H1 (cell line): ENCODE measurements around the gene COA3. TPM values are rescaled to one million over a fixed set of nuclear protein-coding genes. Genes with fewer than 3 reads are reported as not detected.

Experiments
- CTCF ChIA-PET: fragments of 300-600 bp; sonication (Branson Sonifier 250); formaldehyde crosslinking; loops from one replicate; lab custom pipeline; 2021; ENCODE audit not compliant: partially characterized antibody; lab: Charles Lee
- POLR2A ChIA-PET: fragments of 300-600 bp; sonication (Branson Sonifier 250); formaldehyde crosslinking; loops from one replicate; lab custom pipeline; 2021; ENCODE audit warnings: inconsistent platforms; ENCODE audit not compliant: partially characterized antibody; lab: Charles Lee
- DNase-seq, 2 experiments: peaks; one replicate each; pipeline versions ENCODE4 v3.0.0 to v3.0.0-alpha.2; 2010 to 2022; ENCODE audit warnings: low spot score in 2 of 2, low read depth in 1 of 2, mixed read lengths in 1 of 2
- FAIRE-seq: peaks from 2 replicates; lab custom pipeline; 2011; peaks lifted over from hg19 to GRCh38; lab: Jason Lieb, UNC
- H2AFZ ChIP-seq: 2 replicates; pipeline ENCODE4 v1.8.1; 2012; ENCODE audit warnings: low read length, inconsistent platforms
- H2AK5ac ChIP-seq: 2 replicates; pipeline ENCODE4 v1.6.1; 2013; ENCODE audit warnings: low read depth, low read length
- H2BK120ac ChIP-seq: replicated peaks from 2 replicates; pipeline ENCODE3; 2013; ENCODE audit warnings: low read depth, low read length, inconsistent platforms
- H2BK12ac ChIP-seq: 2 replicates; pipeline ENCODE4 v1.6.1; 2013; ENCODE audit warnings: low read depth, low read length
- H2BK15ac ChIP-seq: 2 replicates; pipeline ENCODE4 v1.6.1; 2013; ENCODE audit warnings: low read length
- H2BK20ac ChIP-seq: 2 replicates; pipeline ENCODE4 v1.6.1; 2013; ENCODE audit warnings: low read length
- H2BK5ac ChIP-seq: 2 replicates; pipeline ENCODE4 v1.6.1; 2013; ENCODE audit warnings: low read depth, low read length
- H3K14ac ChIP-seq: 2 replicates; pipeline ENCODE4 v1.6.1; 2013; ENCODE audit warnings: inconsistent platforms; ENCODE audit not compliant: insufficient read length
- H3K18ac ChIP-seq: 2 replicates; pipeline ENCODE4 v1.6.1; 2013; ENCODE audit warnings: low read length; ENCODE audit errors: extremely low read depth
- H3K23ac ChIP-seq: 2 replicates; pipeline ENCODE4 v1.6.1; 2013; ENCODE audit warnings: inconsistent platforms; ENCODE audit not compliant: insufficient read length
- H3K23me2 ChIP-seq: 2 replicates; pipeline ENCODE4 v1.6.1; 2013; ENCODE audit warnings: low read depth, low read length
- H3K27ac ChIP-seq: 2 replicates; pipeline ENCODE4 v1.6.1; 2011; ENCODE audit warnings: low read depth, low read length, inconsistent platforms
- H3K27me3 ChIP-seq, 4 experiments: replicated peaks in 1 of 4; 1 replicate in 1 of 4; 2 replicates in 3 of 4; pipeline versions ENCODE4 v1.6.1 to v1.8.1; 2011 to 2013; ENCODE audit warnings: low read length in 3 of 4, mild to moderate bottlenecking in 3 of 4, inconsistent platforms in 2 of 4, mixed read lengths in 2 of 4, moderate library complexity in 1 of 4; ENCODE audit not compliant: control insufficient read depth in 3 of 4, insufficient read depth in 3 of 4; ENCODE audit errors: extremely low read depth in 1 of 4
- H3K36me3 ChIP-seq, 4 experiments: 2 replicates each; pipeline versions ENCODE4 v1.6.1 to v1.8.1; 2011 to 2013; ENCODE audit warnings: mild to moderate bottlenecking in 4 of 4, low read length in 3 of 4, moderate library complexity in 2 of 4, control low read depth in 1 of 4, inconsistent platforms in 1 of 4; ENCODE audit not compliant: insufficient read depth in 4 of 4, control insufficient read depth in 2 of 4
- H3K4ac ChIP-seq: replicated peaks from 2 replicates; pipeline ENCODE3; 2013; ENCODE audit warnings: low read length, low read depth, mixed read lengths, inconsistent platforms; ENCODE audit not compliant: insufficient read length
- H3K4me1 ChIP-seq, 4 experiments: replicated peaks in 1 of 4; 1 replicate in 1 of 4; 2 replicates in 3 of 4; pipeline versions ENCODE4 v1.6.1 to v1.8.1; 2011 to 2013; ENCODE audit warnings: low read length in 3 of 4, inconsistent platforms in 2 of 4, mixed read lengths in 1 of 4; ENCODE audit not compliant: insufficient read depth in 4 of 4, control insufficient read depth in 3 of 4
- H3K4me2 ChIP-seq, 2 experiments: 2 replicates each; pipeline versions ENCODE4 v1.6.1 to v1.8.1; 2011 to 2013; ENCODE audit warnings: low read depth in 2 of 2, low read length in 2 of 2, control low read depth in 1 of 2, inconsistent platforms in 1 of 2, mild to moderate bottlenecking in 1 of 2; ENCODE audit not compliant: insufficient read depth in 1 of 2
- H3K4me3 ChIP-seq, 4 experiments: fragments of 200-600, 300-600 bp in 1 of 4; sonication (generic), shearing (Covaris generic), sonication (Bioruptor Twin) in 1 of 4; 2 replicates each; pipeline versions ENCODE4 v1.5.1 to v1.8.1; 2011 to 2016; ENCODE audit warnings: low read length in 4 of 4, low read depth in 3 of 4, control low read depth in 2 of 4, inconsistent platforms in 2 of 4, mild to moderate bottlenecking in 2 of 4, mixed read lengths in 1 of 4, moderate library complexity in 1 of 4; ENCODE audit not compliant: insufficient read depth in 2 of 4; ENCODE audit errors: extremely low read depth in 1 of 4
- H3K56ac ChIP-seq: replicated peaks from 2 replicates; pipeline ENCODE3; 2013; ENCODE audit warnings: low read depth, mild to moderate bottlenecking, mixed read lengths, low read length, inconsistent platforms; ENCODE audit not compliant: insufficient read length
- H3K79me1 ChIP-seq: 2 replicates; pipeline ENCODE4 v1.6.1; 2013; ENCODE audit warnings: low read depth, low read length, control low read depth
- H3K79me2 ChIP-seq, 2 experiments: 2 replicates each; pipeline versions ENCODE4 v1.6.1 to v1.8.1; 2012 to 2013; ENCODE audit warnings: low read length in 2 of 2, mild to moderate bottlenecking in 2 of 2, inconsistent platforms in 1 of 2; ENCODE audit not compliant: insufficient read depth in 2 of 2, control insufficient read depth in 1 of 2
- H3K9ac ChIP-seq, 4 experiments: replicated peaks in 1 of 4; 1 replicate in 1 of 4; 2 replicates in 3 of 4; pipeline versions ENCODE4 v1.6.1 to v1.8.1; 2011 to 2013; ENCODE audit warnings: low read depth in 3 of 4, low read length in 3 of 4, control low read depth in 2 of 4, mild to moderate bottlenecking in 2 of 4, moderate library complexity in 2 of 4, inconsistent platforms in 1 of 4; ENCODE audit errors: extremely low read depth in 1 of 4
- H3K9me3 ChIP-seq, 2 experiments: 2 replicates each; pipeline versions ENCODE4 v1.6.1 to v1.8.1; 2012 to 2013; ENCODE audit warnings: mild to moderate bottlenecking in 2 of 2, moderate library complexity in 2 of 2, control low read depth in 1 of 2, inconsistent platforms in 1 of 2, low read depth in 1 of 2, low read length in 1 of 2, mixed read lengths in 1 of 2; ENCODE audit not compliant: insufficient read depth in 2 of 2
- H4K20me1 ChIP-seq, 2 experiments: replicated peaks in 1 of 2; 2 replicates each; pipeline versions ENCODE3 to v1.8.1; 2011 to 2013; ENCODE audit warnings: inconsistent platforms in 2 of 2, low read length in 2 of 2, mild to moderate bottlenecking in 1 of 2; ENCODE audit not compliant: insufficient read depth in 2 of 2, control insufficient read depth in 1 of 2
- H4K5ac ChIP-seq: 2 replicates; pipeline ENCODE4 v1.6.1; 2013; ENCODE audit warnings: low read length, low read depth, mixed read lengths, inconsistent platforms; ENCODE audit not compliant: insufficient read length
- H4K8ac ChIP-seq: 2 replicates; pipeline ENCODE4 v1.8.0; 2013; ENCODE audit warnings: mild to moderate bottlenecking, moderate library complexity, low read length, inconsistent platforms; ENCODE audit not compliant: insufficient read depth; ENCODE audit errors: extremely low read depth
- H4K91ac ChIP-seq: replicated peaks from 2 replicates; pipeline ENCODE3; 2013; ENCODE audit warnings: low read length, mixed read lengths, inconsistent platforms; ENCODE audit not compliant: insufficient read length
- POU5F1 ChIP-seq: IDR thresholded peaks from 2 replicates; pipeline ENCODE4 v1.6.1; 2011; ENCODE audit warnings: low read depth, mild to moderate bottlenecking, low read length, moderate library complexity
- RBBP5 ChIP-seq: IDR thresholded peaks from 2 replicates; pipeline ENCODE4 v1.7.1; 2012; ENCODE audit warnings: low read depth, mild to moderate bottlenecking, inconsistent platforms, low read length, moderate library complexity, borderline replicate concordance
- TEAD4 ChIP-seq: IDR thresholded peaks from 2 replicates; pipeline ENCODE4 v1.6.1; 2012; ENCODE audit warnings: low read depth, low read length, inconsistent platforms, mixed read lengths
- WGBS, 2 experiments: shearing (Covaris generic) in 1 of 2; methylation state at CpG; one replicate each; pipeline versions ENCODE4 v1.1.6 to v1.1.7; 2013 to 2015; ENCODE audit warnings: low lambda C conversion rate in 2 of 2, mixed read lengths in 2 of 2, inconsistent platforms in 1 of 2, low coverage in 1 of 2, missing lambda C conversion rate in 1 of 2; ENCODE audit not compliant: insufficient replicate concordance in 2 of 2, insufficient coverage in 1 of 2, insufficient read length in 1 of 2; ENCODE audit errors: extremely low coverage in 1 of 2, missing lambda C conversion rate in 1 of 2; 5-methylcytosine and 5-hydroxymethylcytosine counted together
- polyA plus RNA-seq, 7 experiments: library from polyadenylated mRNA; depleted of rRNA in 3 of 7; stranded (reverse) in 5 of 7; unstranded in 2 of 7; fragments of >200 nt in 5 of 7; fragments of 200-250 nt in 2 of 7; gene quantifications; 1 replicate in 5 of 7; 2 replicates in 1 of 7; 4 replicates in 1 of 7; pipeline versions ENCODE4 v1.2.1 to v1.2.3, GENCODE V29; 2011 to 2013; ENCODE audit warnings: missing spikeins in 2 of 7, mixed read lengths in 2 of 7
- total RNA-seq: library from RNA; stranded (reverse); fragmentation: NEBNext Ultra II Directional; extraction: Animal tissue kit (Norgen Biotek cat#: 25700); gene quantifications from 2 replicates; pipeline ENCODE4 v1.2.1, GENCODE V29; 2021

The COA3 gene
- total and polyA plus RNA-seq, 2 of the 8 experiments (the other 6 are each of a cell fraction or from before 2014, with no cell fraction given) = 68.4 to 143 TPM

GRCh38 chr17:42832213-42832933 lies 33.9 kb upstream of the COA3 start:
- Histone ChIP-seq H3K23me2 (peaks cover 9% of the 10 kb centered on the region), H3K23ac (no peak overlapping the region), H3K27ac (peak overlapping the region; percentile 99), H3K27me3 (no peaks in the 10 kb centered on the region), H4K20me1 (no peaks in the 10 kb centered on the region), H2AFZ (peak overlapping the region; percentile 94), H3K79me2 (peaks cover 3 to 22% of the 10 kb centered on the region in 2 experiments), H4K5ac (peak overlapping the region; percentile 88), H3K9ac (peak overlapping the region; percentile 94 to 99 (median 98)), H3K36me3 (peaks cover 3 to 23% (median 13%) of the 10 kb centered on the region in 4 experiments), H3K18ac (peak overlapping the region; percentile 91; the same call in 1 of the 2 replicates), H3K14ac (no peak overlapping the region), H2BK15ac (no peak overlapping the region), H4K91ac (no peak overlapping the region), H3K4ac (no peak overlapping the region), H2BK12ac (peak overlapping the region; percentile 56; the same call in 1 of the 2 replicates), H2BK120ac (peak overlapping the region; percentile 1), H2BK20ac (no peak overlapping the region), H3K79me1 (peaks cover 2% of the 10 kb centered on the region; the same call in 1 of the 2 replicates), H3K4me1 (peaks cover 0 to 2% (median 0%) of the 10 kb centered on the region in 4 experiments; a peak in 2 of 7 replicates), H3K56ac (peak overlapping the region; percentile 93), H2AK5ac (0 out of 2 replicates have a peak overlapping the region, but pooled peaks have one; percentile 30), H3K9me3 (no peaks in the 10 kb centered on the region), H3K4me3 (peak overlapping the region; percentile 75 to 99 (median 96)), H3K4me2 (peak overlapping the region; percentile 89 to 94), H2BK5ac (peak overlapping the region; percentile 99), H4K8ac (peak overlapping the region; percentile 100; the same call in 1 of the 2 replicates)
- FAIRE-seq = no peak
- no peak for DNase-seq
- TF ChIP-seq POU5F1 (no peak), TEAD4 (no peak), RBBP5 (no peak)
- POLR2A ChIA-PET = interaction anchor here (1.6 to 8.9 kb wide), 6 partner anchors 10 to 169 kb away, joined by 4 to 111 read pairs (median 14); partner anchors contain the start of genes AOC2, AOC3, BECN1 and RPL27
- CTCF ChIA-PET = interaction anchor here (1.0 to 4.2 kb wide), 4 partner anchors 11 to 136 kb away, joined by 3 to 45 read pairs (median 6); partner anchors contain the start of gene BECN1
- WGBS, 2 experiments = 58% methylated on average over 9 of the region's 9 CpGs; no CpG with 5 or more reads in 1 of the 2 experiments
